ENCODE results near the gene SLC25A19.

- TF ChIP-seq BACH1 (tag; IDR thresholded peaks at IDR 0.05) (no peak), GATAD2A (IDR thresholded peaks at IDR 0.05) (no peak), ATF7 (IDR thresholded peaks at IDR 0.05) (no peak), ZNF407 (IDR thresholded peaks at IDR 0.05; ENCODE audit: low read depth) (no peak), ZNF274 (IDR thresholded peaks at IDR 0.05; ENCODE audit: borderline replicate concordance, low read depth, low read length) (no peak), ZFP36 (IDR thresholded peaks at IDR 0.05; ENCODE audit: low read depth, low read length, partially characterized antibody) (no peak), OTX1 (CRISPR knock-in tag; IDR thresholded peaks at IDR 0.05) (no peak), POLR2AphosphoS5 (IDR thresholded peaks at IDR 0.05; ENCODE audit: control insufficient read depth, insufficient read depth, low read depth, low read length) (no peak), ZNF592 (IDR thresholded peaks at IDR 0.05) (no peak), ZFX (CRISPR knock-in tag; IDR thresholded peaks at IDR 0.05) (no peak), TSC22D4 (tag; IDR thresholded peaks at IDR 0.05) (no peak), MAX (CRISPR knock-in tag; IDR thresholded peaks at IDR 0.05) (no peak)
- TF ChIP-seq, protein P1, sequence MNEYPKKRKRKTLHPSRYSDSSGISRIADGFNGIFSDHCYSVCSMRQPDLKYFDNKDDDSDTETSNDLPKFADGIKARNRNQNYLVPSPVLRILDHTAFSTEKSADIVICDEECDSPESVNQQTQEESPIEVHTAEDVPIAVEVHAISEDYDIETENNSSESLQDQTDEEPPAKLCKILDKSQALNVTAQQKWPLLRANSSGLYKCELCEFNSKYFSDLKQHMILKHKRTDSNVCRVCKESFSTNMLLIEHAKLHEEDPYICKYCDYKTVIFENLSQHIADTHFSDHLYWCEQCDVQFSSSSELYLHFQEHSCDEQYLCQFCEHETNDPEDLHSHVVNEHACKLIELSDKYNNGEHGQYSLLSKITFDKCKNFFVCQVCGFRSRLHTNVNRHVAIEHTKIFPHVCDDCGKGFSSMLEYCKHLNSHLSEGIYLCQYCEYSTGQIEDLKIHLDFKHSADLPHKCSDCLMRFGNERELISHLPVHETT (CRISPR knock-in tag; conservative IDR thresholded peaks at IDR 0.05 in 1 of 2, IDR thresholded peaks at IDR 0.05 in 1 of 2), result no peak
- TF ChIP-seq, protein P2, sequence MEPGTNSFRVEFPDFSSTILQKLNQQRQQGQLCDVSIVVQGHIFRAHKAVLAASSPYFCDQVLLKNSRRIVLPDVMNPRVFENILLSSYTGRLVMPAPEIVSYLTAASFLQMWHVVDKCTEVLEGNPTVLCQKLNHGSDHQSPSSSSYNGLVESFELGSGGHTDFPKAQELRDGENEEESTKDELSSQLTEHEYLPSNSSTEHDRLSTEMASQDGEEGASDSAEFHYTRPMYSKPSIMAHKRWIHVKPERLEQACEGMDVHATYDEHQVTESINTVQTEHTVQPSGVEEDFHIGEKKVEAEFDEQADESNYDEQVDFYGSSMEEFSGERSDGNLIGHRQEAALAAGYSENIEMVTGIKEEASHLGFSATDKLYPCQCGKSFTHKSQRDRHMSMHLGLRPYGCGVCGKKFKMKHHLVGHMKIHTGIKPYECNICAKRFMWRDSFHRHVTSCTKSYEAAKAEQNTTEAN (CRISPR knock-in tag; IDR thresholded peaks at IDR 0.05), result no peak
These were observed 11.8 kb upstream of the SLC25A19 start for GRCh38 chr17:75301049-75301448.
